WTC11 (cell line): ENCODE data around the gene RAET1G. TPM values are rescaled to one million over a fixed set of nuclear protein-coding genes. Genes with fewer than 3 reads are reported as not detected.

Experiments
- ATAC-seq: fragments of 200-7000 bp; cut with Tn5 transposase; 2 replicates; pipeline ENCODE4 v1.10.0; 2021; ENCODE audit warnings: mild to moderate bottlenecking, moderate library complexity
- CTCF ChIA-PET: fragments of 300-600 bp; sonication (Branson Sonifier 250); formaldehyde crosslinking; loops from one replicate; lab custom pipeline; 2021; ENCODE audit warnings: antibody characterized with exemption; lab: Charles Lee
- POLR2A ChIA-PET: fragments of 350-600 bp; sonication (Branson Sonifier 250); formaldehyde crosslinking; loops from one replicate; lab custom pipeline; 2021; ENCODE audit warnings: antibody characterized with exemption; lab: Charles Lee
- DNase-seq: peaks from one replicate; pipeline ENCODE4 v3.0.0; 2021; ENCODE audit warnings: low spot score
- H3K27ac Mint-ChIP-seq: 2 replicates; pipeline ENCODE4 v1.8.0; 2021; ENCODE audit warnings: mixed read lengths
- H3K27me3 Mint-ChIP-seq: 2 replicates; pipeline ENCODE4 v1.8.0; 2021; ENCODE audit warnings: low read depth, mild to moderate bottlenecking, moderate library complexity, mixed read lengths
- H3K36me3 Mint-ChIP-seq: 2 replicates; pipeline ENCODE4 v1.8.0; 2021; ENCODE audit warnings: mixed read lengths
- H3K4me1 Mint-ChIP-seq: 2 replicates; pipeline ENCODE4 v1.8.0; 2022; ENCODE audit warnings: mixed read lengths
- H3K4me3 Mint-ChIP-seq: 2 replicates; pipeline ENCODE4 v1.8.0; 2021; ENCODE audit warnings: mild to moderate bottlenecking, moderate library complexity, mixed read lengths
- H3K9me3 Mint-ChIP-seq: 2 replicates; pipeline ENCODE4 v1.8.0; 2021; ENCODE audit warnings: mixed read lengths
- ATF1 ChIP-seq: sonication (generic); formaldehyde crosslinking; IDR thresholded peaks from 2 replicates; pipeline ENCODE4 v1.8.1; 2023; ENCODE audit warnings: mild to moderate bottlenecking, moderate library complexity, missing genetic modification reagents
- ATF2 ChIP-seq: sonication (generic); formaldehyde crosslinking; IDR thresholded peaks from 2 replicates; pipeline ENCODE4 v1.8.1; 2022; ENCODE audit warnings: low read depth, missing genetic modification reagents, borderline replicate concordance
- CDX4 ChIP-seq: fragments of 250-450 bp; sonication (Bioruptor Pico); IDR thresholded peaks from 2 replicates; pipeline ENCODE4 v1.9.0; 2021; ENCODE audit warnings: moderate library complexity, mild to moderate bottlenecking, inconsistent platforms, borderline replicate concordance
- CREM ChIP-seq: sonication (generic); formaldehyde crosslinking; IDR thresholded peaks from 2 replicates; pipeline ENCODE4 v1.8.1; 2022; ENCODE audit warnings: mild to moderate bottlenecking, missing genetic modification reagents, moderate library complexity
- E2F1 ChIP-seq: sonication (generic); formaldehyde crosslinking; IDR thresholded peaks from 2 replicates; pipeline ENCODE4 v1.8.0; 2022; ENCODE audit warnings: mild to moderate bottlenecking, missing genetic modification reagents
- E2F5 ChIP-seq: sonication (generic); formaldehyde crosslinking; IDR thresholded peaks from 2 replicates; pipeline ENCODE4 v1.8.1; 2022; ENCODE audit warnings: mild to moderate bottlenecking, moderate library complexity, missing genetic modification reagents
- ELF4 ChIP-seq: sonication (generic); formaldehyde crosslinking; IDR thresholded peaks from 2 replicates; pipeline ENCODE4 v1.8.1; 2022; ENCODE audit warnings: low read depth, mild to moderate bottlenecking, moderate library complexity, missing genetic modification reagents
- ERG ChIP-seq: fragments of 250-450 bp; sonication (Bioruptor Pico); IDR thresholded peaks from 2 replicates; pipeline ENCODE4 v1.8.0; 2021; ENCODE audit warnings: mild to moderate bottlenecking
- ESRRA ChIP-seq: sonication (generic); formaldehyde crosslinking; IDR thresholded peaks from 2 replicates; pipeline ENCODE4 v1.8.1; 2022; ENCODE audit warnings: mild to moderate bottlenecking, missing genetic modification reagents, borderline replicate concordance
- ETV6 ChIP-seq: sonication (generic); formaldehyde crosslinking; IDR thresholded peaks from 2 replicates; pipeline ENCODE4 v1.8.1; 2022; ENCODE audit warnings: mild to moderate bottlenecking, missing genetic modification reagents
- GTF2I ChIP-seq: fragments of 250-450 bp; sonication (Bioruptor Pico); conservative IDR thresholded peaks from 2 replicates; pipeline ENCODE4 v1.4.0; 2021; ENCODE audit warnings: mild to moderate bottlenecking
- HMGXB4 ChIP-seq: sonication (generic); formaldehyde crosslinking; IDR thresholded peaks from 2 replicates; pipeline ENCODE4 v1.8.1; 2023; ENCODE audit warnings: mild to moderate bottlenecking, moderate library complexity, missing genetic modification reagents
- IRF2 ChIP-seq: sonication (generic); formaldehyde crosslinking; IDR thresholded peaks from 2 replicates; pipeline ENCODE4 v1.8.0; 2022; ENCODE audit warnings: low read depth, missing genetic modification reagents, borderline replicate concordance
- MLX ChIP-seq: sonication (generic); formaldehyde crosslinking; IDR thresholded peaks from 2 replicates; pipeline ENCODE4 v1.8.1; 2023; ENCODE audit warnings: mild to moderate bottlenecking, missing genetic modification reagents, moderate library complexity
- NR1H2 ChIP-seq: sonication (generic); formaldehyde crosslinking; IDR thresholded peaks from 2 replicates; pipeline ENCODE4 v1.9.0; 2021; ENCODE audit warnings: mild to moderate bottlenecking, moderate library complexity, missing genetic modification reagents
- NR3C1 ChIP-seq: sonication (generic); formaldehyde crosslinking; conservative IDR thresholded peaks from 2 replicates; pipeline ENCODE4 v1.8.1; 2023; ENCODE audit warnings: low read depth, mild to moderate bottlenecking, missing genetic modification reagents
- OVOL2 ChIP-seq: fragments of 250-450 bp; sonication (Bioruptor Pico); IDR thresholded peaks from 2 replicates; pipeline ENCODE4 v1.9.0; 2021; ENCODE audit warnings: mild to moderate bottlenecking, borderline replicate concordance
- PREB ChIP-seq: sonication (generic); formaldehyde crosslinking; IDR thresholded peaks from 2 replicates; pipeline ENCODE4 v1.8.1; 2022; ENCODE audit warnings: mild to moderate bottlenecking, missing genetic modification reagents, moderate library complexity, borderline replicate concordance
- RELA ChIP-seq: sonication (generic); formaldehyde crosslinking; IDR thresholded peaks from 2 replicates; pipeline ENCODE4 v1.8.1; 2022; ENCODE audit warnings: missing genetic modification reagents, mild to moderate bottlenecking, borderline replicate concordance
- TEAD1 ChIP-seq: sonication (generic); formaldehyde crosslinking; IDR thresholded peaks from 2 replicates; pipeline ENCODE4 v1.8.0; 2022; ENCODE audit warnings: mild to moderate bottlenecking, missing genetic modification reagents
- ZNF219 ChIP-seq: sonication (generic); formaldehyde crosslinking; IDR thresholded peaks from 2 replicates; pipeline ENCODE4 v1.8.0; 2023; ENCODE audit warnings: missing genetic modification reagents, mild to moderate bottlenecking, borderline replicate concordance
- ZNF317 ChIP-seq: sonication (generic); formaldehyde crosslinking; IDR thresholded peaks from 2 replicates; pipeline ENCODE4 v1.8.1; 2023; ENCODE audit warnings: low read depth, mild to moderate bottlenecking, moderate library complexity, missing genetic modification reagents, borderline replicate concordance
- ZNF396 ChIP-seq: fragments of 250-450 bp; sonication (Bioruptor Pico); IDR thresholded peaks from 2 replicates; pipeline ENCODE4 v1.8.0; 2021; ENCODE audit warnings: mild to moderate bottlenecking, moderate library complexity, borderline replicate concordance
- ZNF416 ChIP-seq: fragments of 250-450 bp; sonication (Bioruptor Pico); IDR thresholded peaks from 2 replicates; pipeline ENCODE4 v1.9.0; 2021; ENCODE audit warnings: mild to moderate bottlenecking, inconsistent platforms
- ZNF423 ChIP-seq: fragments of 250-450 bp; sonication (Bioruptor Pico); IDR thresholded peaks from 2 replicates; pipeline ENCODE4 v2.1.2; 2022; ENCODE audit warnings: mild to moderate bottlenecking, moderate library complexity
- ZSCAN18 ChIP-seq: fragments of 250-450 bp; sonication (Bioruptor Pico); IDR thresholded peaks from 2 replicates; pipeline ENCODE4 v2.1.2; 2022; ENCODE audit warnings: mild to moderate bottlenecking, moderate library complexity
- total RNA-seq: library from RNA; stranded (reverse); gene quantifications from 3 replicates; pipeline ENCODE4 v1.2.3, GENCODE V29; 2021

The RAET1G gene
- total RNA-seq, 1 experiment from 2014 or later = not detected

- CTCF ChIA-PET = interaction anchor here (0.7 kb wide), 1 partner anchor 71 kb away, joined by 3 read pairs; no protein-coding TSS in a partner anchor
- POLR2A ChIA-PET = no interaction called here
- H3K27ac Mint-ChIP-seq = no peak overlapping the region
- no peaks in the 10 kb centered on the region for H3K9me3 Mint-ChIP-seq
- H3K27me3 Mint-ChIP-seq = peaks cover 97% of the 10 kb centered on the region
- H3K4me1 Mint-ChIP-seq = peaks cover 5% of the 10 kb centered on the region
- H3K36me3 Mint-ChIP-seq = 0 out of 2 replicates have a peak, but pooled peaks cover 4% of the 10 kb centered on the region
- DNase-seq (no peak), ATAC-seq (no peak)
- no peak overlapping the region for H3K4me3 Mint-ChIP-seq
- no peak for TF ChIP-seq RELA (CRISPR knock-in tag)
- no peak for TF ChIP-seq NR3C1 (CRISPR knock-in tag)
- no peak for TF ChIP-seq PREB (CRISPR knock-in tag)
- TF ChIP-seq ESRRA = no peak
- TF ChIP-seq E2F5 = no peak
- no peak for TF ChIP-seq MLX (CRISPR knock-in tag)
- no peak for TF ChIP-seq ZNF423
- no peak for TF ChIP-seq NR1H2 (CRISPR knock-in tag)
- no peak for TF ChIP-seq ETV6 (CRISPR knock-in tag)
- TF ChIP-seq HMGXB4 = no peak
- TF ChIP-seq ATF1 (CRISPR knock-in tag) = no peak
- no peak for TF ChIP-seq TEAD1
- TF ChIP-seq ATF2 (CRISPR knock-in tag) = no peak
These were observed 12.7 kb upstream of the RAET1G start for GRCh38 chr6:149935668-149936067.

GRCh38 chr6:149935246-149935645 lies 12.3 kb upstream of the RAET1G start:
- Mint-ChIP-seq H3K4me1 (peaks cover 5% of the 10 kb centered on the region), H3K9me3 (no peaks in the 10 kb centered on the region), H3K4me3 (no peak overlapping the region), H3K36me3 (0 out of 2 replicates have a peak, but pooled peaks cover 4% of the 10 kb centered on the region), H3K27ac (no peak overlapping the region), H3K27me3 (peaks cover 97% of the 10 kb centered on the region)
- DNase-seq (no peak), ATAC-seq (no peak)
- ChIA-PET CTCF (no interaction called here), POLR2A (no interaction called here)
- TF ChIP-seq ERG (CRISPR knock-in tag) (no peak), GTF2I (CRISPR knock-in tag) (no peak), E2F1 (CRISPR knock-in tag) (no peak), ZNF219 (no peak), CDX4 (CRISPR knock-in tag) (no peak), IRF2 (CRISPR knock-in tag) (no peak), ZNF396 (no peak), ZSCAN18 (CRISPR knock-in tag) (no peak), ELF4 (no peak), ZNF416 (no peak), ZNF317 (CRISPR knock-in tag) (no peak), OVOL2 (CRISPR knock-in tag) (no peak), CREM (CRISPR knock-in tag) (no peak)
